Kidney capillary endothelial cell (primary cell): ENCODE results near the gene CCL5.

Source experiments
- DNase-seq: peaks from one replicate; pipeline ENCODE4 v3.0.0-alpha.2; 2018; ENCODE audit warnings: low spot score

CCL5 gene

GRCh38 chr17:35879773-35880654 is at the start of gene CCL5:
CCL5 (minus strand) TSS chr17:35880360.
- peak; percentile 50 for DNase-seq

- DNase-seq = no peak
Measured at GRCh38 chr17:35927714-35928113, 47.6 kb upstream of the CCL5 start.

GRCh38 chr17:35923609-35924114 is 43.5 kb upstream of the CCL5 start:
- no peak for DNase-seq

DNA sequence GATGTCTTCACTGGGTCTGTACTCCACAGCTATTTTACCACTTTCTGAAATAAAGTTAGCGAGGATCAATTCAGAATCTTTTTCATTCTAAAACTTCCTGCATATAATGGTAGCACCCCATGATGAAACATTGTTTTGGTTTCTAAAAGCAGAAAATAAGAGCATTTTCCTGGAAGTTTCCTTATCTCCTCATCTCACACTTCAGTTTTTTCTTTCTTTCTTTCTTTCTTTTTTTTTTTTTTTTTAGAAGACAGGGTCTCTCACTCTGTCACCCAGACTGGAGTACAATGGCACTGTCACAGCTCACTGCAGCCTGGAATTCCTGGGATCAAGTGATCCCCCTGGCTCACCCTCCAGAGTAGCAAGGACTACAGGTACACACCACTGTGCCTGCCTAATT is 40.1 kb upstream of the CCL5 start:
- DNase-seq = no peak

DNA sequence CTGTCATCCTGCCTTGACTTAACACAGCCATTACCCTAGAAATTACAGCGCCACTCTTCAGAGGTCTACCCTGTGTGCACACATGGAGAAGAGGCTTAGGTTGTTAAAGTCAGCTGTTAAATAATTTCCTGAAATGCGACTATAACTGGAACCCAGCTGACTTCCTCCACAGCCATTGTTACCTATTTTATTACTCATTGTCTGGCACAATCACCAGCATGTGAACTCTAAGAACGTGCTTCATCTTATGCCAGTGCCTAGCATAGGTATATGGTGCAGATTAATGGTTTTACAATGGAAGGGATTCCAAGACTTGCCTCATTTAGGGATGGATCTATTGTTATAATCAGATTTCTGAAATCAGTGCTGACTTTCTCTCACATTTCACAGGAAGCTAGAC is 38.5 kb upstream of the CCL5 start:
- peak; percentile 68 for DNase-seq

- no peak for DNase-seq
Measured at GRCh38 chr17:35917519-35918213, 37.5 kb upstream of the CCL5 start.

GRCh38 chr17:35915153-35915964 is 35.2 kb upstream of the CCL5 start:
- no peak for DNase-seq

DNA sequence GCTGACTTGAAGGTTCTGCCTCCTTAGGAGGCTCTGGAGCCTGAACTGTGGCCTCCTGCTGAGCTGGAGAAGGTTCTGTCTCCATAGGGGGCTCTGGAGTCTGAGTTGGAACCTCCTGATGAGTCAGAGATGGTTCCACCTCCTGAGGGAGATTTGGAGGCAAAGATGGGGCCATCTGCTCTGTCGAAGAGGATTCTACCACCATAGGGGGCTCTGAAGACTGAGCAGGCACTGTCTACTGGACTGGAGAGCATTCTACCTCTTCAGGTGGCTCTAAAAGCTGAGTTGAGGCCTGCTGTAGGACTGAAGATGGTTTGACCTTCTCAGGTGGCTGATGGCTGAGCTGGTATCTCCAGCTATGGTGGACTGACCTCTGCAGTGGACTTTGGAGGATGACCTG is 34.2 kb upstream of the CCL5 start:
- no peak for DNase-seq

GRCh38 chr17:35913609-35914008 is 33.4 kb upstream of the CCL5 start:
- DNase-seq = no peak

DNA sequence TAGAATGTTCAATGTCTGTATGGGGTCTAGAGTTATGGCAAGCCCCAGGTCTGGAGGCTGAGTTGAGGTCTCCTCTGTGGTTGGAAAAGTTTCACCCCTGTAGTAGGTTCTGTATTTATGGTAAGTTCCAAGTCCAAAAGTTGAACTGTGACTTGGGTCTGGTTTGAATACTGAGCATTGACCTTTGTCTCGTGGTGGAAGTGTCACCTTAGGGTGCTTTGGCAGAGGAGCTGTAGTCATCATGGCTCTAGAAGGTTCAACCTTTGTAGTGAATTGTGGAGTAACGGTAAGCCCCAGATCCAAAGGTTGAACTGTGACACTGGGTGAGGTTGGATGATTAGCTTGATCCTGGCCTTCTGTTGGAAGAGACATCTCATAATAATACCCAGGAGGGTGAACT is 32.8 kb upstream of the CCL5 start:
- no peak for DNase-seq

GRCh38 chr17:35912339-35912912 is 32.3 kb upstream of the CCL5 start:
- no peak for DNase-seq

DNA sequence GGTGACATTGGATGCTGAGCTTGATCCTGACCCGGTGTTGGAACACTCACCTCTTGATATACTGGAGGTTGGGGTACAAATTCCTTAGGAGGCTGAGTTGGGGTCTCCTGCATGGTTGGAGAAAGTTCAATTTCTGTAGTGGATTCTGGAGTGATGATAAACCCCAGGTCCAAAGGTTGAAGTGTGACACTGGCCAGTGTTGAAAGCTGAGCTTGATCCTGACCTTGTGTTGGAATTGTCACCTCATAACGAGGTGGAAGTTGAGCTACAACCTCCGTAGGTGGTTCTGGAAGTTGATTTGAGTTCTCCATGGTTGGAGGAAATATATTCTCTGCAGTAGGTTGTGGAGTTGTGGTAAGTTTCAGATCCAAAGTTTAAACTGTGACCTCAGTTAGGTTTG is 29.2 kb upstream of the CCL5 start:
- DNase-seq = no peak

GRCh38 chr17:35907691-35908090 is 27.5 kb upstream of the CCL5 start:
- no peak for DNase-seq

- DNase-seq = no peak
Measured at GRCh38 chr17:35906926-35907637, 26.9 kb upstream of the CCL5 start.

- no peak for DNase-seq
Measured at GRCh38 chr17:35906191-35906925, 26.2 kb upstream of the CCL5 start.

DNA sequence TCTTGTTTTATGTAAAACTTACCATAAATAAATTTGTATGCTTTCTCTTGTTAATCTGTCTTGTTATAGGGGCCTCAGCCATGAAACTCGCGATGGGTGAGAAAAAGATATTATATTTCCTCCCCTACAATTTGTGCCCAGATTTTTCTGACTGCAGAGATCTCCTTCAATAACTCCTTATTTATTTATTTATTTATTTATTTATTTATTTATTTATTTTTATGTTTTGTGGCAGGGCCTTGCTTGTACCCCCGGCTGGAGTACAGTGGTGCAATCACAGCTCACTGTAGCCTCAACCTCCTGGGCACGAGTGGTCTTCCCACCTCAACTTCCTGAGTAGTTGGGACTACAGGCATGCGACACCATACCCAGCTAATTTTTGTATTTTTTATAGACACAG is 23.3 kb upstream of the CCL5 start:
- DNase-seq = no peak

GRCh38 chr17:35901631-35902175 is 21.5 kb upstream of the CCL5 start:
- no peak for DNase-seq

- no peak for DNase-seq
Measured at GRCh38 chr17:35900708-35901480, 20.7 kb upstream of the CCL5 start.

DNA sequence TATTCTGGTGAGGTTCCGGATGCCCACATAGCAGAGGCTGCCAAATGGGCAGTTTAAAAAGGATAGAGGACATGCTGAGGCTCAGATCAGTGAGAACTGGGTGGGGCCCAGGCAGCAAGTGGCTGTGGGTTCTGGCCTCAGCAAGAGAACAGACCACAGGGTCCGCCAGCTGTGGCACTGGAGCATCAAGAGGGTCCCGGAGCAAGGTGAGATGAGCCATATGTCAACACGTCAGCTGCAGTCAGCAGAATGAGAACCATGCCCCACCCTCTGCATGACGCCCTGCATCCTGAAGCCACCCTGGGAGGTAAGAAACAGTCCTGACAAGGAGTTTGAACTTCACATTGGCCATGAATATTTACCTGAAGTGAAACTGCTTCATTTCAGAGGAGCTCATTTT is 20.1 kb upstream of the CCL5 start:
- DNase-seq = no peak
